ENCODE measurements around the gene TEX35. TPM values are rescaled to one million over a fixed set of nuclear protein-coding genes. Genes with fewer than 3 reads are reported as not detected.

The TEX35 gene
- polyA plus RNA-seq, 3 donors = not detected

DNA sequence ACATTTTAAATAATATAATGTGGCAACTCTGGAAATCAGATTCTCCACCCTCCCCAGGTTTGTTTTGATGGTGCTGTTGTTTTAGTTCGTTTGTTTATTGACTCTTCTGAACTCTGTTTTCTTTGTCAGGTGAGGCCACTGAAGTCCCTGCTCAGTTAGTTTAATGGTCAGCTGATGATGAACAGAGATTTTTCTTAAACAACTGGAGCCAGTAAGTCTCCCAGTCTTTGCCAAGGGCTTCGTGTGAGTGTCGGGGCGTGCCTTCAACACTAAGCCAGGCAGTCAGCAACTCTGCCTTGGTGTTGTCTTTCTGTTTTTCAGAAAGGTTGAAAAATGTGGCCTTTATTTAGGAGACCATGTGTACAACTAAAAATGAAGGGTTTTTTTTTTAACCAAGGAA lies 58.9 kb downstream of the TEX35 start:
- DNase-seq (ENCODE audit: low read depth in 3 of 3, low spot score in 2 of 3) = no peak

Other genes with a start within 250 kb of the TEX35 start
- under 1 TPM; 0.13 to 0.37 (median 0.29) TPM for gene CLEC20A, start 16.1 kb upstream of the TEX35 start, polyA plus RNA-seq (ENCODE audit: insufficient read length in 3 of 3)
- gene RALGPS2, start 212.1 kb downstream of the TEX35 start, polyA plus RNA-seq (ENCODE audit: insufficient read length in 3 of 3) = 10 to 100 TPM; 34.2 to 37.1 (median 34.2) TPM